GM18498 (cell line): Measurements from ENCODE around the gene OBP2A.

Experiments used
- ATAC-seq: cut with Tn5 transposase; IDR thresholded peaks from one replicate; pipeline ENCODE4 v1.9.1; 2021; ENCODE audit warnings: mild to moderate bottlenecking, moderate library complexity; ENCODE audit not compliant: unreplicated experiment

OBP2A gene

GRCh38 chr9:135575995-135576631 lies 30.2 kb downstream of the OBP2A start:
- no peak for ATAC-seq

- no peak for ATAC-seq
Measured at GRCh38 chr9:135577256-135577655, 31.3 kb downstream of the OBP2A start.

GRCh38 chr9:135579356-135579755 lies 33.4 kb downstream of the OBP2A start:
- no peak for ATAC-seq

- ATAC-seq: no peak
Measured at GRCh38 chr9:135579889-135580660, 34.1 kb downstream of the OBP2A start.

- no peak for ATAC-seq
Measured at GRCh38 chr9:135580664-135581380, 34.9 kb downstream of the OBP2A start.

GRCh38 chr9:135581636-135582426 lies 35.9 kb downstream of the OBP2A start:
- ATAC-seq: no peak

GRCh38 chr9:135582541-135582940 lies 36.6 kb downstream of the OBP2A start:
- no peak for ATAC-seq

GRCh38 chr9:135582966-135583687 lies 37.2 kb downstream of the OBP2A start:
- no peak for ATAC-seq

- no peak for ATAC-seq
Measured at GRCh38 chr9:135583688-135584011, 37.7 kb downstream of the OBP2A start.

- ATAC-seq: no peak
Measured at GRCh38 chr9:135584371-135584770, 38.4 kb downstream of the OBP2A start.

GRCh38 chr9:135584934-135585333 lies 39.0 kb downstream of the OBP2A start:
- no peak for ATAC-seq

- no peak for ATAC-seq
Measured at GRCh38 chr9:135586601-135587109, 40.7 kb downstream of the OBP2A start.

GRCh38 chr9:135587658-135588057 lies 41.7 kb downstream of the OBP2A start:
- no peak for ATAC-seq

- no peak for ATAC-seq
Measured at GRCh38 chr9:135588371-135588770, 42.4 kb downstream of the OBP2A start.

GRCh38 chr9:135588886-135589595 lies 43.1 kb downstream of the OBP2A start:
- ATAC-seq: no peak

- no peak for ATAC-seq
Measured at GRCh38 chr9:135589596-135590485, 43.9 kb downstream of the OBP2A start.

GRCh38 chr9:135590486-135591079 lies 44.7 kb downstream of the OBP2A start:
- ATAC-seq: no peak
